Karpas-422 (cell line): Measurements from ENCODE around the gene ARHGEF28. TPM values are rescaled to one million over a fixed set of nuclear protein-coding genes. Genes with fewer than 3 reads are reported as not detected.

Experiments
- DNase-seq: peaks from one replicate; pipeline ENCODE4 v3.0.0-alpha.2; 2015
- H2AFZ ChIP-seq: fragments of 200-600 bp; sonication (generic); 2 replicates; pipeline ENCODE4 v1.6.1; 2014; ENCODE audit warnings: antibody characterized with exemption, low read length, mixed read lengths
- H3K27ac ChIP-seq: fragments of 200-600 bp; sonication (generic); 2 replicates; pipeline ENCODE4 v1.5.1; 2014; ENCODE audit warnings: mild to moderate bottlenecking, low read length, moderate library complexity
- H3K27me3 ChIP-seq: fragments of 200-600 bp; sonication (generic); 2 replicates; pipeline ENCODE4 v1.6.1; 2014; ENCODE audit warnings: low read length, mixed read lengths
- H3K36me3 ChIP-seq: fragments of 200-600 bp; sonication (generic); 2 replicates; pipeline ENCODE4 v1.6.1; 2014; ENCODE audit warnings: low read length, mixed read lengths; ENCODE audit not compliant: insufficient read depth
- H3K4me1 ChIP-seq: fragments of 200-600 bp; sonication (generic); 2 replicates; pipeline ENCODE4 v1.6.1; 2014; ENCODE audit warnings: mild to moderate bottlenecking, low read length, mixed read lengths
- H3K4me2 ChIP-seq: fragments of 200-600 bp; sonication (generic); 2 replicates; pipeline ENCODE4 v1.6.1; 2014; ENCODE audit warnings: low read length, low read depth, mild to moderate bottlenecking; ENCODE audit not compliant: poor library complexity, severe bottlenecking
- H3K4me3 ChIP-seq: fragments of 200-600 bp; sonication (generic); 2 replicates; pipeline ENCODE4 v1.5.1; 2014; ENCODE audit warnings: mild to moderate bottlenecking, antibody characterized with exemption, low read length, mixed read lengths
- H3K79me2 ChIP-seq: fragments of 200-600 bp; sonication (generic); 2 replicates; pipeline ENCODE4 v1.6.1; 2014; ENCODE audit warnings: mild to moderate bottlenecking, low read length, mixed read lengths
- H3K9ac ChIP-seq: fragments of 200-600 bp; sonication (generic); 2 replicates; pipeline ENCODE4 v1.6.0; 2014; ENCODE audit warnings: low read length
- H3K9me2 ChIP-seq: fragments of 200-600 bp; sonication (generic), shearing (Covaris generic); replicated peaks from 2 replicates; pipeline ENCODE4 v1.6.0; 2014; ENCODE audit warnings: mild to moderate bottlenecking, low read length, moderate library complexity; ENCODE audit not compliant: insufficient read depth
- H3K9me3 ChIP-seq: fragments of 300-700, 200-600 bp; sonication (generic); 2 replicates; pipeline ENCODE4 v1.6.1; 2014; ENCODE audit warnings: low read length, mixed read lengths
- H4K20me1 ChIP-seq: fragments of 200-600 bp; sonication (generic); 2 replicates; pipeline ENCODE4 v1.6.1; 2014; ENCODE audit warnings: mild to moderate bottlenecking, antibody characterized with exemption, low read length, low read depth; ENCODE audit not compliant: insufficient read depth
- total RNA-seq: library from RNA; depleted of rRNA; stranded (reverse); fragments of >200 nt; shearing (Covaris generic); gene quantifications from 2 replicates; pipeline ENCODE4 v1.2.3, GENCODE V29; 2014; ENCODE audit warnings: low replicate concordance

The ARHGEF28 gene
- total RNA-seq, 1 experiment from 2014 or later = not detected

DNA sequence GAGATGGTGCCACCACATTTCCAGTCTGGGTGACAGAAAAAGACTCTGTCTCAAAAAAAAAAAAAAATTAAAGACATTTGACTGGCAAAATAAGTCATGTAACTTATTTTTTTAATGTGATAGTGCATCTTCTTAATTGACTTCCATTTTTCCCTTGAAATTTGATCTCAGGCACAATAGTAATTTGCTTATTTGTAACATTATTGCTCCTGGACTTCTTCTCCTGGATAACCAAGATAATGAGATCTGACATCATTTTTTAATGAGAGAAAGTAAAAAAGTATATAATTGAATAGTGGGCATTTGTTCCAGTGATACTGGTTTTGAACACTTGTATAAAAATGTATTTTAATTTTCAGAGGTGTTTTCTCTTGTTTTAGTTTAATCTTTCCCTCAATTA lies 3.5 kb downstream of the ARHGEF28 start:
- Histone ChIP-seq H3K4me3 (no peak overlapping the region), H3K36me3 (no peaks in the 10 kb centered on the region), H3K4me2 (no peak overlapping the region), H2AFZ (no peak overlapping the region), H3K4me1 (no peaks in the 10 kb centered on the region), H3K79me2 (no peaks in the 10 kb centered on the region), H3K9me3 (no peaks in the 10 kb centered on the region), H3K27ac (no peak overlapping the region), H3K9ac (no peak overlapping the region), H3K9me2 (no peaks in the 10 kb centered on the region), H4K20me1 (no peaks in the 10 kb centered on the region), H3K27me3 (no peaks in the 10 kb centered on the region)
- no peak for DNase-seq

DNA sequence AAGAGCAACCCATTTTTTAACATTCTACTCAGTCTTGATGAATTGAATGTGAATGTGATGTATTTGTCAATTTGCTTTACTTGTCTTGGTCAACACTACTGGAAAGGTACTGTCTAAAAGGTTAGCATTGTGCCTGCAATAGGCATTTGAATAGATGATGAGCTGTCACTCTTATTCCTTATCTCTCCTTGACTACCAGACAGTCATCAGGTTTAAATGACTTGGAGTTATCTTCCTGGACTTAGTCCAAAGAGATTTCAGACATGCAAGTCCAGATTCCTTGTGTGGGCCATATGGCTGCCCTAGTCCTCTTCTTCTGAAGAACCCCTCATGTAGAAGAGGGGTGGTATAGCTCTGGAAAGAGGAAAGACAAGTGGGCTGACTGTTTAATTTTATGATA lies 4.8 kb downstream of the ARHGEF28 start:
- H3K4me3 ChIP-seq = no peak overlapping the region
- H3K27me3 ChIP-seq = no peaks in the 10 kb centered on the region
- no peaks in the 10 kb centered on the region for H3K36me3 ChIP-seq
- H3K9ac ChIP-seq = no peak overlapping the region
- no peaks in the 10 kb centered on the region for H4K20me1 ChIP-seq
- no peaks in the 10 kb centered on the region for H3K79me2 ChIP-seq
- H2AFZ ChIP-seq = no peak overlapping the region
- no peaks in the 10 kb centered on the region for H3K9me3 ChIP-seq
- no peaks in the 10 kb centered on the region for H3K4me1 ChIP-seq
- no peak for DNase-seq
- H3K4me2 ChIP-seq = no peak overlapping the region
- H3K9me2 ChIP-seq = no peaks in the 10 kb centered on the region
- no peak overlapping the region for H3K27ac ChIP-seq

DNA sequence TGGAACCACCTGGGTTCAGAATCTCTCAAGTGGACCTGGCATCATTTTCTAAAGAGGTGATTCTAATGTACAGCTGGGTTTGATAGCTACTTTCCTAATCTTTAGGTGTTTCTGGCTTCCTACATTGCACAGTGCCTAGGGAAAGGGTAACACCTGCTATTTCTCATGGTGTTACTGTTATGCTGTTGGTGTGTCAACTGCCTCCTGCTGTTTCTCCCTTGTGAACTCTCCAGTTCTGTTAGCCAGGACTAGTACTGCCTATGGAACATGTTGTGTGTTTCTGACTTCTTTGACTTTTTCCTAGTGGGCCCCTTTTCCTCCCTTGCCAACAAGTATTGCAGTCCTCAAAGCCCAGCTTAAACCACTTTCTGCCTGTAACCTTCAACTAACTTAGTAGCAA lies 5.5 kb downstream of the ARHGEF28 start:
- H3K9ac ChIP-seq = no peak overlapping the region
- H3K4me1 ChIP-seq = no peaks in the 10 kb centered on the region
- DNase-seq = no peak
- H4K20me1 ChIP-seq = no peaks in the 10 kb centered on the region
- no peak overlapping the region for H2AFZ ChIP-seq
- H3K79me2 ChIP-seq = no peaks in the 10 kb centered on the region
- no peak overlapping the region for H3K4me2 ChIP-seq
- no peaks in the 10 kb centered on the region for H3K9me2 ChIP-seq
- no peaks in the 10 kb centered on the region for H3K9me3 ChIP-seq
- no peaks in the 10 kb centered on the region for H3K27me3 ChIP-seq
- no peaks in the 10 kb centered on the region for H3K36me3 ChIP-seq
- H3K4me3 ChIP-seq = no peak overlapping the region
- H3K27ac ChIP-seq = no peak overlapping the region

DNA sequence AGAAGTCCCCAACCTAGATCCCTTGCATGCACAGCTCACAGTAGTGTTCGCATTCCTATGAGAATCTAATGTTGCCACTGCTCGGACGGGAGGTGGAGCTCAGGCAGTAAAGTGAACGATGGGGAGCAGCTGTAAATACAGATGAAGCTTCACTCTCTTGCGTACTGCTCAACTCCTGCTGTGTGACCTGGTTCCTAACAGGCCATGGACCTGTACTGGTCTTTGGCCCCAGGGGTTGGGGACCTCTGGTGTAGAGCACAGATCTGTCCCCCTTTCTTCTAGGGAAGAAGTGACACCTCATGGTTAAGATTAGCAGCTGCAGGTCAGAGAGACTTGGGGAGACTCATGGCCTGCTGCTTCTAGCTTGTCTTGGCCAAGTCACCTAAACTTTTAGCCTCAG lies 7.1 kb downstream of the ARHGEF28 start:
- Histone ChIP-seq H3K4me2 (no peak overlapping the region), H3K9me2 (no peaks in the 10 kb centered on the region), H3K27ac (no peak overlapping the region), H3K79me2 (no peaks in the 10 kb centered on the region), H3K9me3 (no peaks in the 10 kb centered on the region), H3K9ac (no peak overlapping the region), H3K4me1 (no peaks in the 10 kb centered on the region), H3K36me3 (no peaks in the 10 kb centered on the region), H3K27me3 (no peaks in the 10 kb centered on the region), H2AFZ (no peak overlapping the region), H3K4me3 (no peak overlapping the region), H4K20me1 (no peaks in the 10 kb centered on the region)
- peak; percentile 51 for DNase-seq

DNA sequence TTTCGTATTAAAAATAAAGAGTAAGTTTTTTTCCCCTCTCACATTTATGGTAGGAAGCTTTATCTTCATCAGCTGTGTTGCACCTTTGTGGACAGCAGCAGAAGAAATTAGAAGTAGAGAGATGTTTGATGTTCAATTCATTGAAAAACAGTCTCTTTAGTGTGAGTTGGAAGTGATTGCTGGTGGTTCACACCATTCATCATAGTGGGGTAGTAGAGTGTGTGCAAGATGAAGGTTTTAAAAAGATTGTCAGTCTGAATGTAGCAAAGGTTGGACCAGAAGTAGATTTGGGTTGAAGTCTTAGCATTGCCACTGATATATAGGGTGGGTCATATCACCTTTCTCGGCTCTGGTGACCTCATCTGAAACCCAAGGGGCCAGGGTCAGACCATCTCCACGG lies 10.4 kb downstream of the ARHGEF28 start:
- Histone ChIP-seq H3K79me2 (no peaks in the 10 kb centered on the region), H3K4me3 (no peak overlapping the region), H4K20me1 (no peaks in the 10 kb centered on the region), H3K9me3 (no peaks in the 10 kb centered on the region), H3K27ac (no peak overlapping the region), H3K9me2 (no peaks in the 10 kb centered on the region), H2AFZ (no peak overlapping the region), H3K9ac (no peak overlapping the region), H3K4me2 (no peak overlapping the region), H3K36me3 (no peaks in the 10 kb centered on the region), H3K27me3 (no peaks in the 10 kb centered on the region), H3K4me1 (peaks cover 6% of the 10 kb centered on the region)
- DNase-seq = no peak

DNA sequence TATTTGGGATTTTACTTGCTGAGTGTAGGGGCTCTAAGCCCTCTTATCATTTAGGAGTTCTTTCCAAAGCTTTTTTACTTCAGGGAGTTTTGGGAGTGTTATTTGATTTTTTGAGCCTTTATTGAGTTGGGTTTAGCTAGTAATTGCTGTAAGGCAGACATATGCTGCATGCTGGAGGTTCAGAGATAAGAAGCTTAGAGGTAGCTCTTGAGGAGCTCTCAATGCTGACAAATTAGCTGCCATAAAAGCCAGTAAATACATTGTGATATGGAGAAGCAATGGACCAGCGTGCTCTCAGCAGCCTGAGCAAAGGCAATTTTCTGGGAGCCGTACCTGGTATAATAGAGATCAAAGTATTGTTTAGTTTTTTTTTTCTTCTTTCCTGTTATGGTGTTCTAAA lies 11.6 kb downstream of the ARHGEF28 start:
- Histone ChIP-seq H3K9ac (no peak overlapping the region), H4K20me1 (no peaks in the 10 kb centered on the region), H3K79me2 (no peaks in the 10 kb centered on the region), H3K27me3 (no peaks in the 10 kb centered on the region), H3K27ac (no peak overlapping the region), H3K9me2 (no peaks in the 10 kb centered on the region), H2AFZ (no peak overlapping the region), H3K4me3 (no peak overlapping the region), H3K4me1 (peaks cover 6% of the 10 kb centered on the region), H3K9me3 (no peaks in the 10 kb centered on the region), H3K36me3 (no peaks in the 10 kb centered on the region), H3K4me2 (no peak overlapping the region)
- DNase-seq = no peak

DNA sequence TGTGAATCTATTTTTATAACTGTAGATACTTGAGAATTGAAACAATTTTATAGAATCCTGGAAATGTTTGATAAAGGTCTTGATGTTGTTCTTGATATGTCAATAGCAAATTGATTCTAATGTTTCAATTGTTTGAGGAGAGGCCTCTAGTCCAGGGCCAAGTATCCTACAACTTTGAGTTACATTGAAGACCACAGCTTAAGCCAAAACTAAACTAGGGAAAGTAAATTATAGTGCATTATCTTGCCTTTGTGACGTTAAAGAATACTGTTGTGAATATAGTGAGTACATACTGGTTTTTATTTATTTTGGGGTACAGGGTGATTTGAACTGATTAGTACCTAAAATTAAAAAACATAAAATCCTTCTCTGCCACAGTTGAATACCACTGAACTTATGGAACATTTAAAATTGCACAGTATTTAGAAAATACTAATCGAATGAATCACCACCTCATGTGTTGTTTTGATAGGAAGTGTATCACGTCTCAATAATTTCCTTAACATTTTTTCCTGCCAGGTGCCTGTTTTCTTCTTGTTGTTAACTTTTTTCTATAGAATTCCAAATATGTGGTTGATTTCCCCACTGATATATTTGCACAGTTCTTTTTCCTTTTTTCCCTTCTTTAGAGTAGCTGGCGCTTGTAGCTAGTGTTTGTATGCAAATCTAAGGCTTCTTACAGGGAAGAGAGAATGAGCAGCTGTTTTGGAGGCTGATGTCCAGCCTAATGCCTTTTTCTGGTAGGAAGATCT lies 12.5 kb downstream of the ARHGEF28 start:
- H3K4me3 ChIP-seq = no peak overlapping the region
- H3K4me2 ChIP-seq = no peak overlapping the region
- no peak overlapping the region for H3K27ac ChIP-seq
- no peaks in the 10 kb centered on the region for H3K79me2 ChIP-seq
- peaks cover 6% of the 10 kb centered on the region for H3K4me1 ChIP-seq
- no peaks in the 10 kb centered on the region for H3K27me3 ChIP-seq
- no peaks in the 10 kb centered on the region for H3K9me3 ChIP-seq
- no peak overlapping the region for H3K9ac ChIP-seq
- H3K9me2 ChIP-seq = no peaks in the 10 kb centered on the region
- H3K36me3 ChIP-seq = no peaks in the 10 kb centered on the region
- no peak for DNase-seq
- no peak overlapping the region for H2AFZ ChIP-seq
- no peaks in the 10 kb centered on the region for H4K20me1 ChIP-seq

DNA sequence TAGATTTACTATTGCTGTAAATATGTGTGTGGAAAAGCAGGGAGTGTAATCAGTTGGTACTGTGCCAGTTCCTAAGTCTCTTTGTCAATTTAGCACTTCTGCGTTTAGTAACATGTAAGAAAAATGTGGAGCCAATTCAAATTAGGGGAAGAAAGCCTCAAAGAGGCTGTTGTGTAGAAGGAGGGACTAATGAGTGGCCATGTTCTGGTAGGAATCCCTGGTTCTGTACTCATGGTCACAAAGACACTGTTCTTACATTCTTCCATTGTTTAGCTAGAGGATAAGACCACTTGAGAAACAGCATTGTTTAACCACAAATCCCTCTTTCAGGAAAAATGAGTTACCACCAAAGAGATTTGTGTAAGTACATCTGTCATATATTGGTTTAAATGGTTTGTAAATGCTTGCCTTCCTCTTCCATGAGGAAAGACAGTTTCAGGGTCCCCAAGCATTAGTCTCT lies 14.9 kb downstream of the ARHGEF28 start:
- no peak overlapping the region for H3K4me3 ChIP-seq
- H2AFZ ChIP-seq = no peak overlapping the region
- H3K27me3 ChIP-seq = no peaks in the 10 kb centered on the region
- DNase-seq = no peak
- no peaks in the 10 kb centered on the region for H3K9me2 ChIP-seq
- no peaks in the 10 kb centered on the region for H3K9me3 ChIP-seq
- no peak overlapping the region for H3K27ac ChIP-seq
- H3K36me3 ChIP-seq = no peaks in the 10 kb centered on the region
- H4K20me1 ChIP-seq = no peaks in the 10 kb centered on the region
- no peak overlapping the region for H3K9ac ChIP-seq
- peaks cover 6% of the 10 kb centered on the region for H3K4me1 ChIP-seq
- no peaks in the 10 kb centered on the region for H3K79me2 ChIP-seq
- H3K4me2 ChIP-seq = no peak overlapping the region
